Kidney epithelial cell (primary cell): Measurements from ENCODE around the gene CLEC2D. TPM values are rescaled to one million over a fixed set of nuclear protein-coding genes. Genes with fewer than 3 reads are reported as not detected.
"Not testable (repeated sequence)": the region's sequence is repeated elsewhere in the genome, so short reads cannot be mapped to it uniquely, and the experiment has no call there.

Experiments
- DNase-seq: peaks from one replicate; pipeline ENCODE4 v3.0.0-alpha.2; 2010; ENCODE audit warnings: low read depth
- H3K27me3 ChIP-seq: 2 replicates; pipeline ENCODE4 v1.6.0; 2011; ENCODE audit warnings: low read length; ENCODE audit not compliant: control insufficient read depth, insufficient read depth
- H3K36me3 ChIP-seq: 2 replicates; pipeline ENCODE4 v1.5.1; 2011; ENCODE audit warnings: low read length; ENCODE audit not compliant: control insufficient read depth, insufficient read depth
- H3K4me3 ChIP-seq: 2 replicates; pipeline ENCODE4 v1.5.1; 2011; ENCODE audit warnings: low read depth, mild to moderate bottlenecking, control low read depth, low read length
- total RNA-seq: library from RNA; depleted of rRNA; stranded (reverse); fragments of >200 nt; gene quantifications from 2 replicates; pipeline ENCODE4 v1.2.3, GENCODE V29; 2015
- TF ChIP-seq, protein P1 (sequence below): IDR thresholded peaks from 2 replicates; pipeline ENCODE4 v1.5.1; 2011; ENCODE audit warnings: mild to moderate bottlenecking, moderate library complexity, low read length, control low read depth, inconsistent platforms; ENCODE audit not compliant: insufficient read depth, poor library complexity, severe bottlenecking

The CLEC2D gene
- total RNA-seq, 1 donor from 2014 or later: 6.9 TPM

DNA sequence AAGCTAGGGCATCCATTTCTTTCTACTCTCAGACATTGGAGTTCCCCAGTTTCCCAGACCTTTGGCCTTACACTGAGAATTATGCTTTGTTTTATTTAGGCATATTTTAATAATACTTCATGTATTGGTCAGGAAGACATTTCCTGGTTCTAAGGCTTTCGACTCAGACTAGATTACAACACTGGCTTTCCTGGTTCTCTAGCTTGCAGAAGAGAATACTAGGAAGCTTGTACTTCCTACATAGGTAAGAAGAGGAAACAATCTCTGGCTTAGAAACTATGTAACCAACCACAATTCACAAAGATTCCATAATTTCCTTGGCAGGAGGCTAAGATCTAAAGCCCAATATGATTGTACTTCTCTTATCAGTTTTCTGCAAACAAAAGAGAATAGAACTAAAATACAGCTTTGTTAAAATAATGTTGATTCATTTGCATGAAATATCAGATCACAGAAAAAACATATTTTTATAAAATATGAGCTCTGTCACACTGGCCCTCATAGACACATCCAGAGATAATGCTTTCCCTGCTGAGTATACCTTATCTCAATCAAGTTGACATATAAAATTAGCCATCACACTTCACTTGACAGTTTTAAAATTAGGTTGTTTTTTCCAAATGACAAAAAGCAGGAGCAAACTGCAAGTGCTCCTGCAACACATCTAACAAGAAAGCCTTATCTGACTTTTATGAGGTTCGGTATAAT is 30.5 kb downstream of the CLEC2D start:
- no peak overlapping the region for H3K4me3 ChIP-seq
- no peaks in the 10 kb centered on the region for H3K27me3 ChIP-seq
- no peaks in the 10 kb centered on the region for H3K36me3 ChIP-seq
- TF ChIP-seq, protein P1, sequence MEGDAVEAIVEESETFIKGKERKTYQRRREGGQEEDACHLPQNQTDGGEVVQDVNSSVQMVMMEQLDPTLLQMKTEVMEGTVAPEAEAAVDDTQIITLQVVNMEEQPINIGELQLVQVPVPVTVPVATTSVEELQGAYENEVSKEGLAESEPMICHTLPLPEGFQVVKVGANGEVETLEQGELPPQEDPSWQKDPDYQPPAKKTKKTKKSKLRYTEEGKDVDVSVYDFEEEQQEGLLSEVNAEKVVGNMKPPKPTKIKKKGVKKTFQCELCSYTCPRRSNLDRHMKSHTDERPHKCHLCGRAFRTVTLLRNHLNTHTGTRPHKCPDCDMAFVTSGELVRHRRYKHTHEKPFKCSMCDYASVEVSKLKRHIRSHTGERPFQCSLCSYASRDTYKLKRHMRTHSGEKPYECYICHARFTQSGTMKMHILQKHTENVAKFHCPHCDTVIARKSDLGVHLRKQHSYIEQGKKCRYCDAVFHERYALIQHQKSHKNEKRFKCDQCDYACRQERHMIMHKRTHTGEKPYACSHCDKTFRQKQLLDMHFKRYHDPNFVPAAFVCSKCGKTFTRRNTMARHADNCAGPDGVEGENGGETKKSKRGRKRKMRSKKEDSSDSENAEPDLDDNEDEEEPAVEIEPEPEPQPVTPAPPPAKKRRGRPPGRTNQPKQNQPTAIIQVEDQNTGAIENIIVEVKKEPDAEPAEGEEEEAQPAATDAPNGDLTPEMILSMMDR: no peak
- DNase-seq: no peak

DNA sequence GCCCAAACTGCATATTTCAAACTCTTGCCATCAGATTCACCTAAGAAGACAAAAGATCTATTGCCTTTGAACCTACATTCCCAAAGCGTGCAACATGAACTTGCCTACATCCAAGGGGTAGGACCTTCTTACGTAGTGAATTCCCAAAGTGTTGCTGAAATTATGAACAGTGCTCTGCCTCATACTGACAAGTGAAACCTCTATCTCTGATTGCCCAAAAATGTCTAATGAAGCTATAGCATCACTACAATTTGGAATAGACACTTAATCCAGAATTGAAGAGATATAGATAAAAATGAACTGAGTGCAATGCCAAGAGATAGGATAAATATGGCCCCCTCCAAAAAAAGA is 31.1 kb downstream of the CLEC2D start:
- no peaks in the 10 kb centered on the region for H3K27me3 ChIP-seq
- no peaks in the 10 kb centered on the region for H3K36me3 ChIP-seq
- TF ChIP-seq, protein P1: no peak
- no peak overlapping the region for H3K4me3 ChIP-seq
- no peak for DNase-seq

DNA sequence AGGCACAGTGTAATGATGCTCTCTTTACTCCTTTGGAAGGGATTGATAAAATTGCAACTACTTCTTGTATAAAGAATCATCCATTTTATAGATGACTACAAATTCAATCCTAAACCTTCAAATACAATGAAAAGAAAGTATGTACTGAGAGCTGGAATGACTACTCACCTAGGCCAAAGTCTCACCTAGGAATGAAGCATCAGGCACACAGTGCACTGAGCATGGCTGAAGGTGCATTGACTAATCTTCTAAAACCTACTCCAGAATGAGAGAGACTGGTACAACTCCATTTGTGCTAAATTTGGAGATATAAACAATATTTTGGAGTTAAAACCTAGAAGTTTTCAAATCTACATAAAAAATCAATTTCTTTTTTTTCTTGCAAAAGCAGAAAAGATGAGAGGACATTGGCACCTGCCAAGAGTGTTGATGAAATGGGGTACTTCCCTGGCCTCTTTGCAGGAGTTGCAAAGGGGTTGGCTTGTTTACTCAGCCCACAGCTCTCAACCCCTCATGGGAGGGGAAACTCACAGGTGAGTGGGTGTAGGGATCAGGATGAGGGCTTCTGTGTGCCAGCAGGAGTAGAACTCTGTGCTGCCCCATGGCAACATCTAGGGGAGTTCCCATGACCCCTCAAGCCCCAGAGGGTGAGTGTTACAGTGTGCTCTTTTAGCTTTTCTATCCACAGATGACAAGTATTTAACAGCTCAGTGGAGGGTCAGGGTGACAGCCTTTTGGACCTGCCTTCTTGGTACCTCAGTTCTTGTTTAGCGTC is 32.1 kb downstream of the CLEC2D start:
- TF ChIP-seq, protein P1: no peak

DNA sequence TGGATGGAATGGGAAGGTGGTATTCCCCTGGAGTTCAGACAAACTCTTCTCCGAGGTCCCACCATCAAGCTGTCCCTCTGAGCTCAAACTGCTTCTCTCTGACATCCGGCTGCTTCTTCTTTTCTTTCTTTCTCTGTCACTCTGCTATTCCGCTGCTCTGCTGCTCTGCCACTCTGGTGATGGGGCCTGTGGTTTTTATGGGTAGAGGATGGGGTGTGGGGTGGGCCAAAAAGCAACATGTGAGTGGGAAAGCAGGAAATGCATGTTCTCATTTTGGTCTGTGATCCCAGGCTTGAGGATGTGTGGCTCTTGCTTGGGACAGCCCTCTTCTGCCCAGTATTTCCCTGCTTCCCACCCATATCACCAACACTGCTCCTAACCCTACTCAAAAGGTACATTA is 32.7 kb downstream of the CLEC2D start:
- Histone ChIP-seq H3K27me3 (no peaks in the 10 kb centered on the region), H3K4me3 (no peak overlapping the region), H3K36me3 (no peaks in the 10 kb centered on the region)
- TF ChIP-seq, protein P1: no peak
- no peak for DNase-seq

More for the DNA sequence above, 32.1 kb downstream of the CLEC2D start:
- Histone ChIP-seq H3K4me3 (no peak overlapping the region), H3K27me3 (no peaks in the 10 kb centered on the region), H3K36me3 (no peaks in the 10 kb centered on the region)
- DNase-seq: no peak

DNA sequence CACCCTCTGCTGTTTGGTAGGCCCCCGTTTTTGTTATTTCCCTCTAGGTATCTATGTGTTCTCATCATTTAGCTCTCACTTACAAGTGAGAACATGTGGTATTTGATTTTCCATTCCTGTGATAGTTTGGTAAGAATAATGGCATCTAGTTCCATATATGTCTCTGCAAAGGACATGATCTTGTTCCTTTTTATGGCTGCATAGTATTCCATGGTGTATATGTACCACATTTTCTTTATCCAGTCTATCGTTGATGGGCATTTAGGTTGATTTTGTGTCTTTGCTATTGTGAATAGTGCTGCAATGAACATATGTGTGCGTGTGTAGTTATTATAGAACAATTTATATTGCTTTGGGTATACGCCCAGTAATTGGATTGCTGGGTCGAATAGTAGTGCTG is 35.0 kb downstream of the CLEC2D start:
- not testable (repeated sequence) for H3K27me3 ChIP-seq, H3K4me3 ChIP-seq, DNase-seq, H3K36me3 ChIP-seq

DNA sequence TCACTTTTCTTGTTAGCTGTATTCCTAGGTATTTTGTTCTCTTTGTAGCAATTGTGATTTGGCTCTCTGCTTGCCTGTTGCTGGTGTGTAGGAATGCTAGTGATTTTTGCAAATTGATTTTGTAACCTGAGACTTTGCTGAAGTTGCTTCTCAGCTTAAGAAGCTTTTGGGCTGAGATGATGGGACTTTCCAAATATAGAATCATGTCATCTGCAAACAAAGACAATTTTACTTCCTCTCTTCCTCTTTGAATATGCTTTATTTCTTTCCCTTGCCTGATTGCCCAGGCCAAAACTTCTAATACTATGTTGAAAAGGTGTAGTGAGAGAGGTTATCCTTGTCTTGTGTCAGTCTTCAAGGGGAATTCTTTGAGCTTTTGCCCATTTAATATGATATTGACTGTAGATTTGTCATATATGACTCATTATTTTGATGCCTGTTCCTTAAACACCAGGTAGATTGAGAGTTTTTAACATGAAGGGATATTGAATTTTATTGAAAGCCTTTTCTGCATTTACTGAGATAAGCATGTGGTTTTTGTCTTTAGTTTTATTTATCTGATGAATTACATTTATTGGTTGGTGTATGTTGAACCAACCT is 36.7 kb downstream of the CLEC2D start:
- DNase-seq: no peak
- no peak overlapping the region for H3K4me3 ChIP-seq
- TF ChIP-seq, protein P1: no peak

More for the DNA sequence above, 36.7 kb downstream of the CLEC2D start:
- Histone ChIP-seq H3K27me3 (no peaks in the 10 kb centered on the region), H3K36me3 (no peaks in the 10 kb centered on the region)
